H1 (cell line): Measurements from ENCODE around the gene OLIG2. TPM values are rescaled to one million over a fixed set of nuclear protein-coding genes. Genes with fewer than 3 reads are reported as not detected.

Experiments used
- CTCF ChIA-PET: fragments of 300-600 bp; sonication (Branson Sonifier 250); formaldehyde crosslinking; loops from one replicate; lab custom pipeline; 2021; ENCODE audit not compliant: partially characterized antibody; lab: Charles Lee
- POLR2A ChIA-PET: fragments of 300-600 bp; sonication (Branson Sonifier 250); formaldehyde crosslinking; loops from one replicate; lab custom pipeline; 2021; ENCODE audit warnings: inconsistent platforms; ENCODE audit not compliant: partially characterized antibody; lab: Charles Lee
- DNase-seq, 2 experiments: peaks; one replicate each; pipeline versions ENCODE4 v3.0.0 to v3.0.0-alpha.2; 2010 to 2022; ENCODE audit warnings: low spot score in 2 of 2, low read depth in 1 of 2, mixed read lengths in 1 of 2
- FAIRE-seq: peaks from 2 replicates; lab custom pipeline; 2011; peaks lifted over from hg19 to GRCh38; lab: Jason Lieb, UNC
- H2AFZ ChIP-seq: 2 replicates; pipeline ENCODE4 v1.8.1; 2012; ENCODE audit warnings: low read length, inconsistent platforms
- H2AK5ac ChIP-seq: 2 replicates; pipeline ENCODE4 v1.6.1; 2013; ENCODE audit warnings: low read depth, low read length
- H2BK120ac ChIP-seq: replicated peaks from 2 replicates; pipeline ENCODE3; 2013; ENCODE audit warnings: low read depth, low read length, inconsistent platforms
- H2BK12ac ChIP-seq: 2 replicates; pipeline ENCODE4 v1.6.1; 2013; ENCODE audit warnings: low read depth, low read length
- H2BK15ac ChIP-seq: 2 replicates; pipeline ENCODE4 v1.6.1; 2013; ENCODE audit warnings: low read length
- H2BK20ac ChIP-seq: 2 replicates; pipeline ENCODE4 v1.6.1; 2013; ENCODE audit warnings: low read length
- H2BK5ac ChIP-seq: 2 replicates; pipeline ENCODE4 v1.6.1; 2013; ENCODE audit warnings: low read depth, low read length
- H3K14ac ChIP-seq: 2 replicates; pipeline ENCODE4 v1.6.1; 2013; ENCODE audit warnings: inconsistent platforms; ENCODE audit not compliant: insufficient read length
- H3K18ac ChIP-seq: 2 replicates; pipeline ENCODE4 v1.6.1; 2013; ENCODE audit warnings: low read length; ENCODE audit errors: extremely low read depth
- H3K23ac ChIP-seq: 2 replicates; pipeline ENCODE4 v1.6.1; 2013; ENCODE audit warnings: inconsistent platforms; ENCODE audit not compliant: insufficient read length
- H3K23me2 ChIP-seq: 2 replicates; pipeline ENCODE4 v1.6.1; 2013; ENCODE audit warnings: low read depth, low read length
- H3K27ac ChIP-seq: 2 replicates; pipeline ENCODE4 v1.6.1; 2011; ENCODE audit warnings: low read depth, low read length, inconsistent platforms
- H3K27me3 ChIP-seq, 4 experiments: replicated peaks in 1 of 4; 1 replicate in 1 of 4; 2 replicates in 3 of 4; pipeline versions ENCODE4 v1.6.1 to v1.8.1; 2011 to 2013; ENCODE audit warnings: low read length in 3 of 4, mild to moderate bottlenecking in 3 of 4, inconsistent platforms in 2 of 4, mixed read lengths in 2 of 4, moderate library complexity in 1 of 4; ENCODE audit not compliant: control insufficient read depth in 3 of 4, insufficient read depth in 3 of 4; ENCODE audit errors: extremely low read depth in 1 of 4
- H3K36me3 ChIP-seq, 4 experiments: 2 replicates each; pipeline versions ENCODE4 v1.6.1 to v1.8.1; 2011 to 2013; ENCODE audit warnings: mild to moderate bottlenecking in 4 of 4, low read length in 3 of 4, moderate library complexity in 2 of 4, control low read depth in 1 of 4, inconsistent platforms in 1 of 4; ENCODE audit not compliant: insufficient read depth in 4 of 4, control insufficient read depth in 2 of 4
- H3K4ac ChIP-seq: replicated peaks from 2 replicates; pipeline ENCODE3; 2013; ENCODE audit warnings: low read length, low read depth, mixed read lengths, inconsistent platforms; ENCODE audit not compliant: insufficient read length
- H3K4me1 ChIP-seq, 4 experiments: replicated peaks in 1 of 4; 1 replicate in 1 of 4; 2 replicates in 3 of 4; pipeline versions ENCODE4 v1.6.1 to v1.8.1; 2011 to 2013; ENCODE audit warnings: low read length in 3 of 4, inconsistent platforms in 2 of 4, mixed read lengths in 1 of 4; ENCODE audit not compliant: insufficient read depth in 4 of 4, control insufficient read depth in 3 of 4
- H3K4me2 ChIP-seq, 2 experiments: 2 replicates each; pipeline versions ENCODE4 v1.6.1 to v1.8.1; 2011 to 2013; ENCODE audit warnings: low read depth in 2 of 2, low read length in 2 of 2, control low read depth in 1 of 2, inconsistent platforms in 1 of 2, mild to moderate bottlenecking in 1 of 2; ENCODE audit not compliant: insufficient read depth in 1 of 2
- H3K4me3 ChIP-seq, 4 experiments: fragments of 200-600, 300-600 bp in 1 of 4; sonication (generic), shearing (Covaris generic), sonication (Bioruptor Twin) in 1 of 4; 2 replicates each; pipeline versions ENCODE4 v1.5.1 to v1.8.1; 2011 to 2016; ENCODE audit warnings: low read length in 4 of 4, low read depth in 3 of 4, control low read depth in 2 of 4, inconsistent platforms in 2 of 4, mild to moderate bottlenecking in 2 of 4, mixed read lengths in 1 of 4, moderate library complexity in 1 of 4; ENCODE audit not compliant: insufficient read depth in 2 of 4; ENCODE audit errors: extremely low read depth in 1 of 4
- H3K56ac ChIP-seq: replicated peaks from 2 replicates; pipeline ENCODE3; 2013; ENCODE audit warnings: low read depth, mild to moderate bottlenecking, mixed read lengths, low read length, inconsistent platforms; ENCODE audit not compliant: insufficient read length
- H3K79me1 ChIP-seq: 2 replicates; pipeline ENCODE4 v1.6.1; 2013; ENCODE audit warnings: low read depth, low read length, control low read depth
- H3K79me2 ChIP-seq, 2 experiments: 2 replicates each; pipeline versions ENCODE4 v1.6.1 to v1.8.1; 2012 to 2013; ENCODE audit warnings: low read length in 2 of 2, mild to moderate bottlenecking in 2 of 2, inconsistent platforms in 1 of 2; ENCODE audit not compliant: insufficient read depth in 2 of 2, control insufficient read depth in 1 of 2
- H3K9ac ChIP-seq, 4 experiments: replicated peaks in 1 of 4; 1 replicate in 1 of 4; 2 replicates in 3 of 4; pipeline versions ENCODE4 v1.6.1 to v1.8.1; 2011 to 2013; ENCODE audit warnings: low read depth in 3 of 4, low read length in 3 of 4, control low read depth in 2 of 4, mild to moderate bottlenecking in 2 of 4, moderate library complexity in 2 of 4, inconsistent platforms in 1 of 4; ENCODE audit errors: extremely low read depth in 1 of 4
- H3K9me3 ChIP-seq, 2 experiments: 2 replicates each; pipeline versions ENCODE4 v1.6.1 to v1.8.1; 2012 to 2013; ENCODE audit warnings: mild to moderate bottlenecking in 2 of 2, moderate library complexity in 2 of 2, control low read depth in 1 of 2, inconsistent platforms in 1 of 2, low read depth in 1 of 2, low read length in 1 of 2, mixed read lengths in 1 of 2; ENCODE audit not compliant: insufficient read depth in 2 of 2
- H4K20me1 ChIP-seq, 2 experiments: replicated peaks in 1 of 2; 2 replicates each; pipeline versions ENCODE3 to v1.8.1; 2011 to 2013; ENCODE audit warnings: inconsistent platforms in 2 of 2, low read length in 2 of 2, mild to moderate bottlenecking in 1 of 2; ENCODE audit not compliant: insufficient read depth in 2 of 2, control insufficient read depth in 1 of 2
- H4K5ac ChIP-seq: 2 replicates; pipeline ENCODE4 v1.6.1; 2013; ENCODE audit warnings: low read length, low read depth, mixed read lengths, inconsistent platforms; ENCODE audit not compliant: insufficient read length
- H4K8ac ChIP-seq: 2 replicates; pipeline ENCODE4 v1.8.0; 2013; ENCODE audit warnings: mild to moderate bottlenecking, moderate library complexity, low read length, inconsistent platforms; ENCODE audit not compliant: insufficient read depth; ENCODE audit errors: extremely low read depth
- H4K91ac ChIP-seq: replicated peaks from 2 replicates; pipeline ENCODE3; 2013; ENCODE audit warnings: low read length, mixed read lengths, inconsistent platforms; ENCODE audit not compliant: insufficient read length
- CEBPB ChIP-seq: IDR thresholded peaks from 2 replicates; pipeline ENCODE4 v1.6.1; 2012; ENCODE audit warnings: low read depth, low read length
- HDAC6 ChIP-seq: IDR thresholded peaks from one replicate; pipeline ENCODE4 v1.7.1; 2012; ENCODE audit warnings: low read depth, mild to moderate bottlenecking, inconsistent platforms, low read length, moderate library complexity
- RXRA ChIP-seq: IDR thresholded peaks from 2 replicates; pipeline ENCODE4 v1.6.1; 2011; ENCODE audit warnings: low read depth, mild to moderate bottlenecking, low read length, moderate library complexity; ENCODE audit not compliant: insufficient read depth
- polyA plus RNA-seq, 7 experiments: library from polyadenylated mRNA; depleted of rRNA in 3 of 7; stranded (reverse) in 5 of 7; unstranded in 2 of 7; fragments of >200 nt in 5 of 7; fragments of 200-250 nt in 2 of 7; gene quantifications; 1 replicate in 5 of 7; 2 replicates in 1 of 7; 4 replicates in 1 of 7; pipeline versions ENCODE4 v1.2.1 to v1.2.3, GENCODE V29; 2011 to 2013; ENCODE audit warnings: missing spikeins in 2 of 7, mixed read lengths in 2 of 7
- total RNA-seq: library from RNA; stranded (reverse); fragmentation: NEBNext Ultra II Directional; extraction: Animal tissue kit (Norgen Biotek cat#: 25700); gene quantifications from 2 replicates; pipeline ENCODE4 v1.2.1, GENCODE V29; 2021

The OLIG2 gene
- total and polyA plus RNA-seq, 2 of the 8 experiments (the other 6 are each of a cell fraction or from before 2014, with no cell fraction given), result 0.79 TPM; not detected in 1

DNA sequence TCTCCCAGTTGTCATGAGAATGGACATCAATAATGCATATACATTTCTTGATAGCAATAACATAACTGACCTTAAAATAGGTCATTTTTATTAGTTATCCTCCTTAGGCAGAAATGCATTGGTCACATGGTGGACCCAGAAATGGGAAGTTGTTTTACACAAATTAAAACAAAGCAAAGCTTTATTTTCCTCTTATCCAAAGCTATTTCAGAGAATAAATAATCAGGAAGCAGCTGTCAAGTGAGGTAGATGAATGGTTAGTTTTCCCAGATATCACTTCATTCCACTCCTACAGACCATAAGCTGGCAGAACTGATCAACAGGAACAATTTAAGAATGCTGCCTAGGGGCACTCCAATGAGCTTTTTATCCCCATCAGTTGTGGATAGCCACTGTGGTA is 28.2 kb downstream of the OLIG2 start:
- DNase-seq, result no peak
- no peak overlapping the region for H3K23ac ChIP-seq
- no peak overlapping the region for H4K91ac ChIP-seq
- no peak overlapping the region for H3K27ac ChIP-seq
- H4K20me1 ChIP-seq, result no peaks in the 10 kb centered on the region
- no peak overlapping the region for H2AFZ ChIP-seq
- H2BK120ac ChIP-seq, result no peak overlapping the region
- H3K4me1 ChIP-seq, result no peaks in the 10 kb centered on the region
- H3K79me1 ChIP-seq, result no peaks in the 10 kb centered on the region
- H3K56ac ChIP-seq, result no peak overlapping the region
- H4K5ac ChIP-seq, result no peak overlapping the region
- H3K4me3 ChIP-seq, result no peak overlapping the region
- H4K8ac ChIP-seq, result no peak overlapping the region
- no peak for FAIRE-seq
- no peak overlapping the region for H2AK5ac ChIP-seq
- no peaks in the 10 kb centered on the region for H3K79me2 ChIP-seq
- H3K4ac ChIP-seq, result no peak overlapping the region
- no peaks in the 10 kb centered on the region for H3K23me2 ChIP-seq
- no peak overlapping the region for H2BK5ac ChIP-seq
- H3K36me3 ChIP-seq, result no peaks in the 10 kb centered on the region
- no peak overlapping the region for H3K4me2 ChIP-seq
- ChIA-PET CTCF (interaction anchor here (0.6 to 1.9 kb wide), 5 partner anchors 9 to 73 kb away, joined by 3 to 4 read pairs (median 3); partner anchors contain the start of gene OLIG2), POLR2A (no interaction called here)
- no peak overlapping the region for H3K9ac ChIP-seq
- no peak overlapping the region for H3K14ac ChIP-seq
- TF ChIP-seq CEBPB (no peak), RXRA (no peak), HDAC6 (no peak)
- no peak overlapping the region for H3K18ac ChIP-seq
- no peak overlapping the region for H2BK20ac ChIP-seq
- no peaks in the 10 kb centered on the region for H3K9me3 ChIP-seq
- no peak overlapping the region for H2BK12ac ChIP-seq
- peaks cover 0 to 2% (median under 1%) of the 10 kb centered on the region in 4 experiments; a peak in 3 of 7 replicates for H3K27me3 ChIP-seq
- no peak overlapping the region for H2BK15ac ChIP-seq
